Astrocyte of the spinal cord (primary cell): ENCODE results near the gene BCL11A.

Experiments used
- DNase-seq: peaks from one replicate; pipeline ENCODE4 v3.0.0; 2011; ENCODE audit warnings: low read depth, low spot score
- H3K4me3 ChIP-seq: 2 replicates; pipeline ENCODE4 v1.5.1; 2011; ENCODE audit warnings: low read depth, mild to moderate bottlenecking, low read length, moderate library complexity
- in situ Hi-C: cut with HindIII; loops from 2 replicates; pipeline ENCODE4 v1.10.0; 2017; ENCODE audit warnings: low sequenced_read_pairs
- TF ChIP-seq, protein P1 (sequence below): IDR thresholded peaks from 2 replicates; pipeline ENCODE4 v1.5.1; 2012; ENCODE audit warnings: low read depth, mild to moderate bottlenecking, low read length, inconsistent platforms

The BCL11A gene

DNA sequence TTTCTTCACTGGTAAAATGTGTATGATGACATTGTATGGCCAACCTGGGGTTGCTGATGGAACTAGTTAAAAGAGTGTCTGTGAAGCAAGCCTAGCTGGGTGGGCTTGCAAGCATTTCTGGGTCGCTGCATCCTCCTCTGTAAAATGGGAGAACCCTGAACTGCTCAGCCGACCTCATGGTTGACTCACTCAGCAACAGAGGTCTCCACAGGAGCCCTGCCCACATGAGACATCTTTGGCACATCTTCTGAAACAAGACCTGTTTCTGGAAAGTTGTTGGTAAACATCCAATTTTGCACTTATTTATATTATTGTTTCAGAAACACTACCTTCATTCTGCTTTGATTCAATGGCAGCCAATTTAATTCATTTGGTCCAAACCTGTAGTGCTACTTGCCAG lies 52.6 kb downstream of the BCL11A start:
- in situ Hi-C loops, result no loop called here
- TF ChIP-seq, protein P1, sequence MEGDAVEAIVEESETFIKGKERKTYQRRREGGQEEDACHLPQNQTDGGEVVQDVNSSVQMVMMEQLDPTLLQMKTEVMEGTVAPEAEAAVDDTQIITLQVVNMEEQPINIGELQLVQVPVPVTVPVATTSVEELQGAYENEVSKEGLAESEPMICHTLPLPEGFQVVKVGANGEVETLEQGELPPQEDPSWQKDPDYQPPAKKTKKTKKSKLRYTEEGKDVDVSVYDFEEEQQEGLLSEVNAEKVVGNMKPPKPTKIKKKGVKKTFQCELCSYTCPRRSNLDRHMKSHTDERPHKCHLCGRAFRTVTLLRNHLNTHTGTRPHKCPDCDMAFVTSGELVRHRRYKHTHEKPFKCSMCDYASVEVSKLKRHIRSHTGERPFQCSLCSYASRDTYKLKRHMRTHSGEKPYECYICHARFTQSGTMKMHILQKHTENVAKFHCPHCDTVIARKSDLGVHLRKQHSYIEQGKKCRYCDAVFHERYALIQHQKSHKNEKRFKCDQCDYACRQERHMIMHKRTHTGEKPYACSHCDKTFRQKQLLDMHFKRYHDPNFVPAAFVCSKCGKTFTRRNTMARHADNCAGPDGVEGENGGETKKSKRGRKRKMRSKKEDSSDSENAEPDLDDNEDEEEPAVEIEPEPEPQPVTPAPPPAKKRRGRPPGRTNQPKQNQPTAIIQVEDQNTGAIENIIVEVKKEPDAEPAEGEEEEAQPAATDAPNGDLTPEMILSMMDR, result no peak
- DNase-seq, result no peak
- H3K4me3 ChIP-seq, result no peak overlapping the region

DNA sequence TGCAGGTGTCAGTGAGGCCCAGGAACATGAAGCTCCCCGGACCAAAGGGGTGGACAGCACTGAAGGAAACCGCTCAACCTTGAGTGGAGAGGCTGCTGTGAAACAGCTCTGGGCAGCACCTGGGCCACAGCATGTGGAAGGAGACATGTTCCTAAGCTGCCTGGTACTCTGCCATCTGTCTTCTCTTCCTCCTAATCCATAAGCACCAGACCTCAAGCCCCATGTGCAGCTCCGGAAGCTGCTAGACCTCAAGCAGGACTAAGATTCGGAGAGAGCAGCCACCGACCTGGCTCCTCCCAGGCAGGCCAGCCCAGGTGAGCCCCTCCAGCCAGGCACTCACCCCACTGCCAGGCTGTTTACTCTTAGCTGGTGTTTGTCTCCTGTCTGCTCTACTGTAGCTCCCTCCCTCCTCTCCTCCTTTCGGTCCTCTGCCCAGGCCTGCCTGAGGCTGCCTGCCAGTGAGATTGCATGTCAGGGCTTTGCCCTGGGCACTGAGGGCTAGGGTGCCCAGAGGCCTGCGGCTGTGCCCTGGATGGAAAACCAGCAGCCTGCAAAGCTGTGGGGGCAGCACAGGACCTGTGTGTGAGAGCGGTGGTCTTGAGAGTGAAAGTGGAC lies 53.7 kb downstream of the BCL11A start:
- TF ChIP-seq, protein P1, result no peak
- H3K4me3 ChIP-seq, result no peak overlapping the region
- no peak for DNase-seq
- in situ Hi-C loops, result no loop called here

- in situ Hi-C loops, result no loop called here
- H3K4me3 ChIP-seq, result no peak overlapping the region
- DNase-seq, result no peak
- TF ChIP-seq, protein P1, result no peak
These were observed 54.5 kb downstream of the BCL11A start for GRCh38 chr2:60498816-60499429.

GRCh38 chr2:60498127-60498815 lies 55.2 kb downstream of the BCL11A start:
- no peak overlapping the region for H3K4me3 ChIP-seq
- no peak for DNase-seq
- in situ Hi-C loops, result no loop called here
- TF ChIP-seq, protein P1, result no peak

DNA sequence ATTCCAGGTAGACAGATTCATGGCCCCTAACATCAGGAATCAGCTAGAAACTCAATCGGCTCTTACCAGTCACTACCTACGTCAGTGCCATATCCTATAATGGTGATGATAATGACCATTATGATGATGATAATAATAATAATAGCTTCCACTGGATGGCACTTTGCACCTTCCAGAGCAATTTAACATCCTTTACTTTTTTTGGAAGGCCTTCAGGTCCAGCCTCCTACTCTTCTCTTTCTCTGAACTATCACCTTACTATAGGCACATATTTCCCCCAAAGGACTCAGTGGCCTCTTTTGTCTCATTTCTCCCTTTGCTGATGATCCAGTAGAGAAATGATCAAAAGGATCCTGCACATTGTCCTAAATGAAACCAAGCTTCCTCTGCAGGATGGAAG lies 56.0 kb downstream of the BCL11A start:
- in situ Hi-C loops, result no loop called here
- TF ChIP-seq, protein P1, result no peak
- H3K4me3 ChIP-seq, result no peak overlapping the region
- DNase-seq, result no peak

- TF ChIP-seq, protein P1, result no peak
- in situ Hi-C loops, result no loop called here
- no peak overlapping the region for H3K4me3 ChIP-seq
- no peak for DNase-seq
These were observed 56.5 kb downstream of the BCL11A start for GRCh38 chr2:60496956-60497355.
